ENCODE measurements around the gene ARID1B.

Gene ARID1B

DNA sequence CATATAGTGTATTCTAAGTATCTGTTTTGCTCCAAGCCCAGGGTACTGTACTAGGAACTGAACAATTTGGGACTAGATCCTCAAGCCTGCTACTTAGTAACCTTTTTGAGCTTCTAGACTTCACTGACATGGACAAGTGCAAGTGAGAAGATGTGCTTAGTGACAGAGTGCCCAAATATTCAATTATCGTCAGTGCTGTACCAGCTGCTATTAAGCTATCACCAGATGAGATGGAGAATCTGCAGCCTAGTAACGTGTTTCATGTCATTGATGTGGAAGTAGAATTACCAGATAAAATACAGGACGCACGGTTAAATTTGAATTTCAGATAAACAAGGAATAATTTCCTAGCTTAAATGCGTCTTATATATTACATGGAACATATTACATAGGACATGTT lies 218.3 kb downstream of the ARID1B start:
- Histone ChIP-seq H3K79me2 (ENCODE audit: low read length) (peaks cover 86% of the 10 kb centered on the region), H3K4me3 (ENCODE audit: low read length) (no peak overlapping the region), H2AFZ (ENCODE audit: low read length) (no peak overlapping the region), H3K4me1 (ENCODE audit: low read length) (no peaks in the 10 kb centered on the region), H3K4me2 (ENCODE audit: low read depth, low read length) (no peak overlapping the region), H4K20me1 (ENCODE audit: insufficient read depth, low read length) (no peaks in the 10 kb centered on the region), H3K9ac (ENCODE audit: low read length) (no peak overlapping the region), H3K27ac (ENCODE audit: low read length) (no peak overlapping the region), H3K9me2 (replicated peaks; ENCODE audit: insufficient read depth, low read length) (no peaks in the 10 kb centered on the region), H3F3A (ENCODE audit: insufficient read depth, low read length) (no peaks in the 10 kb centered on the region), H3K27me3 (replicated peaks; ENCODE audit: insufficient read depth, low read length) (no peaks in the 10 kb centered on the region), H3K9me3 (replicated peaks; ENCODE audit: insufficient read depth, low read length) (no peaks in the 10 kb centered on the region), H3K36me3 (replicated peaks; ENCODE audit: insufficient read depth, low read length) (no peaks in the 10 kb centered on the region)
- TF ChIP-seq EZH2phosphoT487 (IDR thresholded peaks at IDR 0.05; ENCODE audit: low read length) (no peak), EZH2 (optimal IDR thresholded peaks at IDR 0.05; ENCODE audit: low read depth, low read length) (no peak), CTCF (IDR thresholded peaks at IDR 0.05; ENCODE audit: low read length) (no peak)
- no peak for DNase-seq

DNA sequence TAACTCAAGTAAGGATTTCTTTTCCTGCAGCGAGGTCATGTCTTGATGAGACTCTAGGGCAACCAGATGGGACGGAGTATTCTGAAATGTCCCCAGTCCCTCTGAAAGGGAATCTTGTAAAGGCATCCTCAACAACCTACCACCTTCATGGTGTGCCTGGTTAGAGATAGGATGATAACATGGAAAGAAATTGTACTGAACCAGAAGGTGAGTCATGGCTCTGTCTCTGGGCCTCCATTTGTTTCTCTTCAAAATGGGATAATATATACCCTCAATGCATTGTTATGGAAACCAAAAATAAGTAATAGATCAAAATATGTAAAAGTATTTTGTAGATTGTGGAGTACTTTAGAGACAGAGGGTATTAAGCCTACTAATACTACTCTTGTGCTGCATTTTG lies 219.1 kb downstream of the ARID1B start:
- no peak overlapping the region for H3K4me3 ChIP-seq (ENCODE audit: low read length)
- no peak overlapping the region for H2AFZ ChIP-seq (ENCODE audit: low read length)
- no peaks in the 10 kb centered on the region for H3K9me3 ChIP-seq (replicated peaks; ENCODE audit: insufficient read depth, low read length)
- H3K36me3 ChIP-seq (replicated peaks; ENCODE audit: insufficient read depth, low read length) = no peaks in the 10 kb centered on the region
- no peaks in the 10 kb centered on the region for H3K27me3 ChIP-seq (replicated peaks; ENCODE audit: insufficient read depth, low read length)
- H3K79me2 ChIP-seq (ENCODE audit: low read length) = peaks cover 85% of the 10 kb centered on the region
- H3K27ac ChIP-seq (ENCODE audit: low read length) = no peak overlapping the region
- no peak overlapping the region for H3K9ac ChIP-seq (ENCODE audit: low read length)
- H3K4me1 ChIP-seq (ENCODE audit: low read length) = no peaks in the 10 kb centered on the region
- no peak overlapping the region for H3K4me2 ChIP-seq (ENCODE audit: low read depth, low read length)
- DNase-seq = no peak
- TF ChIP-seq CTCF (IDR thresholded peaks at IDR 0.05; ENCODE audit: low read length) (no peak), EZH2phosphoT487 (IDR thresholded peaks at IDR 0.05; ENCODE audit: low read length) (no peak), EZH2 (optimal IDR thresholded peaks at IDR 0.05; ENCODE audit: low read depth, low read length) (no peak)
- H3K9me2 ChIP-seq (replicated peaks; ENCODE audit: insufficient read depth, low read length) = no peaks in the 10 kb centered on the region
- no peaks in the 10 kb centered on the region for H4K20me1 ChIP-seq (ENCODE audit: insufficient read depth, low read length)
- H3F3A ChIP-seq (ENCODE audit: insufficient read depth, low read length) = no peaks in the 10 kb centered on the region

DNA sequence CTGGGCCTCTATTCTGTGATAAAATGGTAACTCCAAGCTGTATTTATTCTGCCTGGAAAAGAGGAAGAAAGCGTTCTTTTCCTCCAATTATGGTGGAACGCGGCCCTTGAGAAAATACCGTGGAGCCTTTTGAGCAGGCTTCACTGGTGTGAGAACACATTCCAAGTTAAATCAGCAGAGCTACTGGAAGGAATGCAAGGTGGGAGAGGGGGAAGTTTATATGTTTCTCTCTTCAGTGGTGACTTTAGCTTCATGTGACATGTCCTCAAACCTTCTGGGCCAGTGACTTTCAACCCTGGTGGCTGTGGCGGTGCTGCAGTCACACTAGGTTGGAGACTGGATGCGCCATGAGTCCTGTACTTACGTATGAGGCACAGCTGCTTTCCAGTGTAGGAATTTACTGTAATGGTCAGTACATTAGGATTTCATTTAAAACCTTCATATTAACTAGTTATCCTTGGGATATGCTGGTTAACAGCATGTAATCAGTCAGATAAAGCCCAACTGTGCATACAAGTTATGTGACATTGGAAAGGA lies 221.7 kb downstream of the ARID1B start:
- TF ChIP-seq EZH2phosphoT487 (IDR thresholded peaks at IDR 0.05; ENCODE audit: low read length) (no peak), CTCF (IDR thresholded peaks at IDR 0.05; ENCODE audit: low read length) (no peak), EZH2 (optimal IDR thresholded peaks at IDR 0.05; ENCODE audit: low read depth, low read length) (no peak)
- Histone ChIP-seq H2AFZ (ENCODE audit: low read length) (no peak overlapping the region), H3K9ac (ENCODE audit: low read length) (no peak overlapping the region), H3K4me1 (ENCODE audit: low read length) (no peaks in the 10 kb centered on the region), H3K9me2 (replicated peaks; ENCODE audit: insufficient read depth, low read length) (no peaks in the 10 kb centered on the region), H4K20me1 (ENCODE audit: insufficient read depth, low read length) (no peaks in the 10 kb centered on the region), H3K4me2 (ENCODE audit: low read depth, low read length) (no peak overlapping the region), H3K27ac (ENCODE audit: low read length) (no peak overlapping the region), H3K9me3 (replicated peaks; ENCODE audit: insufficient read depth, low read length) (no peaks in the 10 kb centered on the region), H3F3A (ENCODE audit: insufficient read depth, low read length) (no peaks in the 10 kb centered on the region), H3K4me3 (ENCODE audit: low read length) (no peak overlapping the region), H3K27me3 (replicated peaks; ENCODE audit: insufficient read depth, low read length) (no peaks in the 10 kb centered on the region), H3K36me3 (replicated peaks; ENCODE audit: insufficient read depth, low read length) (no peaks in the 10 kb centered on the region), H3K79me2 (ENCODE audit: low read length) (peaks cover 79% of the 10 kb centered on the region)
- DNase-seq = no peak

Data from MM.1S (cell line).